CD4-positive, alpha-beta T cell treated with Interleukin-21 for 1 hour (primary cell): ENCODE measurements around the gene RUNDC3A.

Experiments used
- DNase-seq: peaks from one replicate; pipeline ENCODE4 v3.0.0-alpha.2; 2020

RUNDC3A gene

GRCh38 chr17:44284024-44284400 is 24.4 kb upstream of the RUNDC3A start:
- DNase-seq: no peak

- no peak for DNase-seq
Observed at GRCh38 chr17:44287651-44288050, 20.8 kb upstream of the RUNDC3A start.

- DNase-seq: no peak
Observed at GRCh38 chr17:44293509-44294226, 14.7 kb upstream of the RUNDC3A start.

- DNase-seq: no peak
Observed at GRCh38 chr17:44297975-44298374, 10.4 kb upstream of the RUNDC3A start.

- DNase-seq: no peak
Observed at GRCh38 chr17:44304651-44305050, 3.8 kb upstream of the RUNDC3A start.

- DNase-seq: no peak
Observed at GRCh38 chr17:44307387-44308186, 814 bp upstream of the RUNDC3A start.

GRCh38 chr17:44308865-44309264 is 464 bp downstream of the RUNDC3A start:
- peak; percentile 9 for DNase-seq

- DNase-seq: no peak
Observed at GRCh38 chr17:44309472-44309871, 1.1 kb downstream of the RUNDC3A start.

GRCh38 chr17:44310188-44310587 is 1.8 kb downstream of the RUNDC3A start:
- no peak for DNase-seq

- no peak for DNase-seq
Observed at GRCh38 chr17:44310609-44311376, 2.4 kb downstream of the RUNDC3A start.

GRCh38 chr17:44311562-44312181 is 3.3 kb downstream of the RUNDC3A start:
- no peak for DNase-seq

- DNase-seq: no peak
Observed at GRCh38 chr17:44312396-44313104, 4.1 kb downstream of the RUNDC3A start.

GRCh38 chr17:44314031-44314430 is 5.6 kb downstream of the RUNDC3A start:
- no peak for DNase-seq

- no peak for DNase-seq
Observed at GRCh38 chr17:44314524-44314868, 6.1 kb downstream of the RUNDC3A start.

GRCh38 chr17:44314869-44315661 is 6.7 kb downstream of the RUNDC3A start:
- DNase-seq: peak; percentile 32

GRCh38 chr17:44315760-44316731 is 7.6 kb downstream of the RUNDC3A start:
- DNase-seq: no peak

GRCh38 chr17:44317545-44317944 is 9.1 kb downstream of the RUNDC3A start:
- no peak for DNase-seq

GRCh38 chr17:44318077-44318892 is 9.9 kb downstream of the RUNDC3A start:
- DNase-seq: no peak

- DNase-seq: no peak
Observed at GRCh38 chr17:44320066-44320465, 11.7 kb downstream of the RUNDC3A start.
